SK-N-MC (cell line): ENCODE measurements around the gene MR1.

Experiments used
- EZH2 ChIP-seq: fragments of 200-600 bp; sonication (generic); IDR thresholded peaks from one replicate; pipeline ENCODE4 v1.6.1; 2017; ENCODE audit warnings: antibody characterized with exemption
- POLR2AphosphoS5 ChIP-seq: IDR thresholded peaks from 2 replicates; pipeline ENCODE4 v1.6.1; 2012; ENCODE audit warnings: mild to moderate bottlenecking, low read depth, low read length, borderline replicate concordance

GRCh38 chr1:181089676-181090544, 56.1 kb downstream of the MR1 start:
- no peak for TF ChIP-seq POLR2AphosphoS5
- no peak for TF ChIP-seq EZH2
